MCF 10A (cell line): ENCODE results near the gene CREBBP. TPM values are rescaled to one million over a fixed set of nuclear protein-coding genes. Genes with fewer than 3 reads are reported as not detected.

ENCODE experiments used
- BruUV-seq: library from RNA; stranded (reverse); fragments of 400-500 nt; replicated peaks from 2 replicates; lab custom pipeline; 2021; lab: Mats Ljungman, UMichigan
- CTCF ChIA-PET: fragments of 300-600 bp; sonication (Branson Sonifier 250); formaldehyde crosslinking; extraction: SDS; loops from one replicate; lab custom pipeline; 2021; ENCODE audit warnings: antibody characterized with exemption, inconsistent platforms; lab: Yijun Ruan, JAX
- POLR2A ChIA-PET: fragments of 300-600, 350-650 bp; sonication (Branson Sonifier 250); formaldehyde crosslinking; extraction: SDS; loops from one replicate; lab custom pipeline; 2020; ENCODE audit warnings: antibody characterized with exemption, inconsistent platforms; lab: Yijun Ruan, JAX
- DNase-seq: peaks from one replicate; pipeline ENCODE4 v3.0.0-alpha.2; 2018; ENCODE audit not compliant: unreplicated experiment
- H3K27ac Mint-ChIP-seq: one replicate; pipeline ENCODE4 v1.8.0; 2022; ENCODE audit warnings: mild to moderate bottlenecking, low read depth, mixed read lengths; ENCODE audit not compliant: unreplicated experiment
- H3K27me3 Mint-ChIP-seq: one replicate; pipeline ENCODE4 v1.8.0; 2022; ENCODE audit warnings: mixed read lengths; ENCODE audit not compliant: insufficient read depth, unreplicated experiment
- H3K36me3 Mint-ChIP-seq: one replicate; pipeline ENCODE4 v1.8.0; 2022; ENCODE audit warnings: mild to moderate bottlenecking, moderate library complexity, mixed read lengths; ENCODE audit not compliant: insufficient read depth, unreplicated experiment
- H3K4me1 Mint-ChIP-seq: one replicate; pipeline ENCODE4 v1.8.0; 2022; ENCODE audit warnings: mixed read lengths; ENCODE audit not compliant: insufficient read depth, unreplicated experiment
- H3K4me3 Mint-ChIP-seq: one replicate; pipeline ENCODE4 v1.8.0; 2022; ENCODE audit warnings: mild to moderate bottlenecking, moderate library complexity, mixed read lengths; ENCODE audit not compliant: unreplicated experiment
- H3K9me3 Mint-ChIP-seq: one replicate; pipeline ENCODE4 v1.8.0; 2022; ENCODE audit warnings: mixed read lengths; ENCODE audit not compliant: unreplicated experiment
- intact Hi-C: fragments of 100-400 bp; cut with micrococcal nuclease; formaldehyde crosslinking; loops from 2 replicates; pipeline ENCODE4 v1.14.1; 2022
- total RNA-seq: library from RNA; stranded (reverse); gene quantifications from 2 replicates; pipeline ENCODE4 v1.2.3, GENCODE V29; 2022
- TF ChIP-seq, protein P1 (sequence below): fragments of 200-600 bp; IDR thresholded peaks from one replicate; pipeline ENCODE4 v1.8.0; 2022; ENCODE audit warnings: antibody characterized with exemption, mild to moderate bottlenecking; ENCODE audit not compliant: unreplicated experiment

CREBBP gene
- total RNA-seq, 1 experiment from 2014 or later, result 74.0 TPM

DNA sequence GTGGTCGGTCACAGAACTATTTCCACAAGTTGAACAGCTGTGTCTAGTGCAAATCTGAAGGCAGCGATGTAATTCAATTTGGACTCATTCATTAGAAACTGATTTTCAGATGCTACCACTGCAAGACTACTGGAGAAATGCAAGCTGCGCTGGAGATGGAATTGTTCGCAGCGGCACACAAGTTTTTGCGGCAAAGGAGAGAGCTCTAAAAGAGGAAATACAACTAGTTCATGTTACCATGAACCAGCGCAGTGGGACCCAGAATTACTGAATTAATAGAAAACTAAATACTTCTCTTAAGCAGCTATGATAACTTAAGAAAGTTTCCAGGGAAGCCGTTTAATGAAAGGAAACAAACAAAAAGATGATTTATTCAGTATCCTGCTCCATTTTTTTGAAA is 1.9 kb downstream of the CREBBP start:
- Mint-ChIP-seq H3K4me1 (peaks cover 35% of the 10 kb centered on the region), H3K9me3 (no peaks in the 10 kb centered on the region), H3K36me3 (no peaks in the 10 kb centered on the region), H3K4me3 (peak overlapping the region; percentile 91), H3K27me3 (no peaks in the 10 kb centered on the region), H3K27ac (peak overlapping the region; percentile 35)
- TF ChIP-seq, protein P1, sequence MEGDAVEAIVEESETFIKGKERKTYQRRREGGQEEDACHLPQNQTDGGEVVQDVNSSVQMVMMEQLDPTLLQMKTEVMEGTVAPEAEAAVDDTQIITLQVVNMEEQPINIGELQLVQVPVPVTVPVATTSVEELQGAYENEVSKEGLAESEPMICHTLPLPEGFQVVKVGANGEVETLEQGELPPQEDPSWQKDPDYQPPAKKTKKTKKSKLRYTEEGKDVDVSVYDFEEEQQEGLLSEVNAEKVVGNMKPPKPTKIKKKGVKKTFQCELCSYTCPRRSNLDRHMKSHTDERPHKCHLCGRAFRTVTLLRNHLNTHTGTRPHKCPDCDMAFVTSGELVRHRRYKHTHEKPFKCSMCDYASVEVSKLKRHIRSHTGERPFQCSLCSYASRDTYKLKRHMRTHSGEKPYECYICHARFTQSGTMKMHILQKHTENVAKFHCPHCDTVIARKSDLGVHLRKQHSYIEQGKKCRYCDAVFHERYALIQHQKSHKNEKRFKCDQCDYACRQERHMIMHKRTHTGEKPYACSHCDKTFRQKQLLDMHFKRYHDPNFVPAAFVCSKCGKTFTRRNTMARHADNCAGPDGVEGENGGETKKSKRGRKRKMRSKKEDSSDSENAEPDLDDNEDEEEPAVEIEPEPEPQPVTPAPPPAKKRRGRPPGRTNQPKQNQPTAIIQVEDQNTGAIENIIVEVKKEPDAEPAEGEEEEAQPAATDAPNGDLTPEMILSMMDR, result no peak
- no peak for DNase-seq
- ChIA-PET CTCF (interaction anchor here (0.5 to 1.7 kb wide), 6 partner anchors 11 to 195 kb away, joined by 3 to 14 read pairs (median 4); no protein-coding TSS in a partner anchor), POLR2A (interaction anchor here (0.8 to 3.7 kb wide), 12 partner anchors 10 to 596 kb away, joined by 3 to 15 read pairs (median 6); partner anchors contain the start of genes TRAP1 and ZNF263)
- BruUV-seq, result TSS peak; percentile 45
- intact Hi-C loops, result loop anchor here (1.0 kb wide), 1 partner anchor 188 kb away; no protein-coding TSS in a partner anchor

DNA sequence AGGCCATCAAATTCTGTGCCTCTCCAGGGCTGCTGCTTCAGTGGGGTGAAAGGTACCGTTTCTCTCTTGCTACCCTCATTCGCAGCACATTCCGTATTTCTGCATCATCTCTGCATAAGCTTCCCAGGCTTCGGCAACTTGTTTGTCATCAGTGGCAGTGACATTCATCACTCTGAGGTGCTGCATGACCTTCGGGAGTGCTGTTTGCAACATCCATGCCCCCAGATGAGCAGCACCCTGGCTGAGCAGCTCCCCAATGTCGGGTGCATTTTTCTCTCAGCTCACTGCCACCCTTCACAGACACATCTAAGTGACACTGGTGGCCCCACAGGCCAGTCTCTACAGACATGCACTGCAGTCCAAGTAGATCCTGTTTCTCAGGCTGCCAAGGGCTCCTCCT is 3.8 kb downstream of the CREBBP start:
- intact Hi-C loops, result no loop called here
- H3K4me3 Mint-ChIP-seq, result no peak overlapping the region
- no peak overlapping the region for H3K27ac Mint-ChIP-seq
- peaks cover 49% of the 10 kb centered on the region for H3K4me1 Mint-ChIP-seq
- H3K36me3 Mint-ChIP-seq, result no peaks in the 10 kb centered on the region
- no peak for DNase-seq
- TF ChIP-seq, protein P1, result no peak
- ChIA-PET POLR2A (interaction anchor here (0.5 to 3.7 kb wide), 4 partner anchors 10 to 179 kb away, joined by 3 to 13 read pairs (median 3); no protein-coding TSS in a partner anchor), CTCF (interaction anchor here (1.4 kb wide), 1 partner anchor 186 kb away, joined by 5 read pairs; no protein-coding TSS in a partner anchor)
- no peaks in the 10 kb centered on the region for H3K9me3 Mint-ChIP-seq
- no TSS peak for BruUV-seq
- no peaks in the 10 kb centered on the region for H3K27me3 Mint-ChIP-seq

DNA sequence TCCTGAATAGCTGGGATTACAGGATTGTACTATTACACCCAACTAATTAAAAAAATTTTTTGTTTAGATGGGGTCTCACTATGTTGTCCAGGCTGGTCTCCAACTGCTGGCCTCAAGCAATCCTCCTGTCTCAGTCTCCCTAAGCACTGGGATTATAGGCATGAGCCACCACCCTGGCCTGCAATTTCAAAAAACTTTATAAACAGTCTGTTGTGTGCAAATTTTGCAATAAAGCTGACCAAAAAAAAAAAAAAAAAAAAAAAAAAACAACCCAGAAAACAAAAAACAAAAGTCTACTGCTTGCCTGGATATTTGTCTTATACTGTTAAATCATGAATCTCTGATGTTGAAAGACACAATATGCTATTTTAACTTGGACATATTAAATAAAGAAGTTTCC is 4.4 kb downstream of the CREBBP start:
- DNase-seq, result no peak
- CTCF ChIA-PET, result interaction anchor here (1.4 kb wide), 1 partner anchor 186 kb away, joined by 5 read pairs; no protein-coding TSS in a partner anchor

More for the DNA sequence above, 4.4 kb downstream of the CREBBP start:
- POLR2A ChIA-PET, result interaction anchor here (1.1 to 1.3 kb wide), 2 partner anchors 10 to 19 kb away, joined by 3 read pairs; no protein-coding TSS in a partner anchor
- intact Hi-C loops, result no loop called here
- TF ChIP-seq, protein P1, result no peak
- H3K27me3 Mint-ChIP-seq, result no peaks in the 10 kb centered on the region
- no peak overlapping the region for H3K27ac Mint-ChIP-seq
- no peaks in the 10 kb centered on the region for H3K36me3 Mint-ChIP-seq
- H3K4me1 Mint-ChIP-seq, result peaks cover 54% of the 10 kb centered on the region
- no peak overlapping the region for H3K4me3 Mint-ChIP-seq
- BruUV-seq, result no TSS peak
- no peaks in the 10 kb centered on the region for H3K9me3 Mint-ChIP-seq
